HG03460 (cell line): ENCODE data around the gene PRPF6.

Source experiments
- ATAC-seq: cut with Tn5 transposase; IDR thresholded peaks from one replicate; pipeline ENCODE4 v1.9.1; 2021; ENCODE audit not compliant: unreplicated experiment

The PRPF6 gene

GRCh38 chr20:63945031-63945658 lies 35.8 kb upstream of the PRPF6 start:
- no peak for ATAC-seq

GRCh38 chr20:63945921-63946920 lies 34.7 kb upstream of the PRPF6 start:
- no peak for ATAC-seq

- ATAC-seq = no peak
Measured at GRCh38 chr20:63946986-63947637, 33.8 kb upstream of the PRPF6 start.

- no peak for ATAC-seq
Measured at GRCh38 chr20:63947638-63948456, 33.1 kb upstream of the PRPF6 start.

GRCh38 chr20:63950701-63951397 lies 30.1 kb upstream of the PRPF6 start:
- no peak for ATAC-seq

- ATAC-seq = no peak
Measured at GRCh38 chr20:63951398-63952209, 29.3 kb upstream of the PRPF6 start.

- no peak for ATAC-seq
Measured at GRCh38 chr20:63952210-63952535, 28.8 kb upstream of the PRPF6 start.

- ATAC-seq = no peak
Measured at GRCh38 chr20:63952769-63953168, 28.2 kb upstream of the PRPF6 start.

GRCh38 chr20:63953764-63954429 lies 27.0 kb upstream of the PRPF6 start:
- ATAC-seq = no peak

- ATAC-seq = peak; percentile 11
Measured at GRCh38 chr20:63955281-63955826, 25.6 kb upstream of the PRPF6 start.

- ATAC-seq = peak; percentile 53
Measured at GRCh38 chr20:63955827-63956663, 24.9 kb upstream of the PRPF6 start, which contains the start of gene UCKL1. Gene UCKL1, minus strand, starts transcription at chr20:63956416. Its CDS starts 44 bp downstream, at chr20:63956372.

- no peak for ATAC-seq
Measured at GRCh38 chr20:63956664-63957003, 24.3 kb upstream of the PRPF6 start.

- ATAC-seq = peak; percentile 20
Measured at GRCh38 chr20:63957004-63957689, 23.8 kb upstream of the PRPF6 start.

- no peak for ATAC-seq
Measured at GRCh38 chr20:63957690-63958441, 23.1 kb upstream of the PRPF6 start.

- no peak for ATAC-seq
Measured at GRCh38 chr20:63958471-63958870, 22.5 kb upstream of the PRPF6 start.

- ATAC-seq = no peak
Measured at GRCh38 chr20:63958964-63959698, 21.8 kb upstream of the PRPF6 start.
